Activated gamma-delta T cell (primary cell): ENCODE results near the gene PRKCG.

Experiments
- DNase-seq: peaks from one replicate; lab custom pipeline; 2025; lab: John Stamatoyannopoulos, UW

Gene PRKCG

GRCh38 chr19:53898636-53899341 lies 16.8 kb downstream of the PRKCG start:
- DNase-seq = no peak

DNA sequence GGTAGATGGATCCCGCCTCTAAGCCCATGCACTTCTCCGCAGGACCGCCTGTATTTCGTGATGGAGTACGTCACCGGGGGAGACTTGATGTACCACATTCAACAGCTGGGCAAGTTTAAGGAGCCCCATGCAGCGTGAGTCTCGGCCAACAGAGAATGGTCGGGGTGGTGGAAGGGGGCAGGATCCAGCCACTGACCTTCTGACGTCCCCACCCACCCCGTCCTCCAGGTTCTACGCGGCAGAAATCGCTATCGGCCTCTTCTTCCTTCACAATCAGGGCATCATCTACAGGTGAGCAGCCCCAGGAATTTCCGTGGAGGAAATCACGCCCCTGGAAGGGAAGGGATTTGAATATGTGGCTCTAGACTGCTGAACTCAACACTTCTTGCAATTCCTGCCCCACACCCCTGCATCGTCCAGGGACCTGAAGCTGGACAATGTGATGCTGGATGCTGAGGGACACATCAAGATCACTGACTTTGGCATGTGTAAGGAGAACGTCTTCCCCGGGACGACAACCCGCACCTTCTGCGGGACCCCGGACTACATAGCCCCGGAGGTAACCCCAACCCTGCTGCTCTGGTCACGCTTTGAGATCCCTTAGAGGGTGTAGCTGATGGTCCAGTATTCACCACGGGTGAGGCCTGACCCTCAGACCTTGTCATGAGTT lies 18.3 kb downstream of the PRKCG start:
- DNase-seq = no peak

GRCh38 chr19:53903055-53903680 lies 21.2 kb downstream of the PRKCG start:
- DNase-seq = no peak

DNA sequence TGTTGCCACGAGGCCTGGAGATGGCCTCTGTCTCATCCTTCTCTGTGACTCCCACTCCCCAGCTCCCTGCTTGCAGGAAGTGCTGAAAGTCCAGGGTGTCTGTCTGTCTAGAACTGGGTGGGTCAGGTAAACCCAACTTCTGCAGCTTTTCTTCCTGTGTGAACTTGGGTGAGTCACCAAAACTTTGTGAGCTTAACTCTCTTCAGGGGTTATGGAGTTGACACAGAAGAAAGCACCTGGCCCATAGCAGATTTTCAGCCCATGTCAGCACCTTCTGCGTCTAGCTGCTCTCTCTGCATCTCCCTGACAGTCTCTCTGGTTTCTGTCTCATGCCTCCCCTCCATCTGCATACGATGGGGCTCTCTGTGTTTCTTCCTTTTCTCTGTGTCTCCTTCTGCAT lies 22.9 kb downstream of the PRKCG start:
- DNase-seq = no peak

DNA sequence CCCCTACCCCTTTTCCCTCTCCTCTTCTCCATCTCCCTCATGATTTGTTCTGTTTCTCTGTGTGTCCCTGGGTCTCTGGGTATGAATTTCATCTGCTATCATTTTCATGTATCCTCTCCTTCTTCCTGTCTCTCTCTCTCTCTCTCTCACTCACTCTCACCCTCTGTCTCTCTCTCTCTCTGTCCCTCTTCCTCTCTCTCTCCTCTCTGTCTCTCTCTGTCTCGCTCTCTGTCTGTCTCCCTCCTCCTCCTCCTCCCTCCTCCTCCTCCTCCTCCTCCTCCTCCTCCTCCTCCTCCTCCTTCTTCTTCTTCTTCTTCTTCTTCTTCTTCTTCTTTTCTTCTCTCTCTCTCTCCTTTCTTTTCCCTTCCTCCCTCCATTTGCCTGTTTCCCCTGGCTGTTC lies 23.8 kb downstream of the PRKCG start:
- no peak for DNase-seq

- DNase-seq = no peak
Measured at GRCh38 chr19:53906211-53907192, 24.5 kb downstream of the PRKCG start.

DNA sequence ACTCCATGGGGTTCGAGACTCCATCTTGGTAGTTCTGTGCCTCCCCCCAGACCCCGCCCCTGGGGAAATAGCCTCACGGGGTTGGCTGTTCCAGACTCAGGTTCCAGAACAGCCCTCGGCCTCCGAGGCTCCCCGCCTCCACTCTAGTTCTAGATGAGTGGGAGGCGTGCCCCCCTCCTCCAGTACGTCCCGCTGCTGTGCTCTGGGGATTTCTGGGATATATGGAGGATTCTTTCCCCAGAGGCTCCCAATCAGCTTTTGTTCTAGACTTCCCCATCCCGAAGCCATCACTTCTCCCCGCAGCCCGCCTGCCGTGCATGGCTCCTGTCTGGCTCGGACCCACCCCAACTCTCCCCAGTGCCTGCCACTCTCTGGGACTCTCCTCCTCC lies 25.2 kb downstream of the PRKCG start:
- no peak for DNase-seq

GRCh38 chr19:53907690-53908089 lies 25.7 kb downstream of the PRKCG start:
- DNase-seq = no peak

DNA sequence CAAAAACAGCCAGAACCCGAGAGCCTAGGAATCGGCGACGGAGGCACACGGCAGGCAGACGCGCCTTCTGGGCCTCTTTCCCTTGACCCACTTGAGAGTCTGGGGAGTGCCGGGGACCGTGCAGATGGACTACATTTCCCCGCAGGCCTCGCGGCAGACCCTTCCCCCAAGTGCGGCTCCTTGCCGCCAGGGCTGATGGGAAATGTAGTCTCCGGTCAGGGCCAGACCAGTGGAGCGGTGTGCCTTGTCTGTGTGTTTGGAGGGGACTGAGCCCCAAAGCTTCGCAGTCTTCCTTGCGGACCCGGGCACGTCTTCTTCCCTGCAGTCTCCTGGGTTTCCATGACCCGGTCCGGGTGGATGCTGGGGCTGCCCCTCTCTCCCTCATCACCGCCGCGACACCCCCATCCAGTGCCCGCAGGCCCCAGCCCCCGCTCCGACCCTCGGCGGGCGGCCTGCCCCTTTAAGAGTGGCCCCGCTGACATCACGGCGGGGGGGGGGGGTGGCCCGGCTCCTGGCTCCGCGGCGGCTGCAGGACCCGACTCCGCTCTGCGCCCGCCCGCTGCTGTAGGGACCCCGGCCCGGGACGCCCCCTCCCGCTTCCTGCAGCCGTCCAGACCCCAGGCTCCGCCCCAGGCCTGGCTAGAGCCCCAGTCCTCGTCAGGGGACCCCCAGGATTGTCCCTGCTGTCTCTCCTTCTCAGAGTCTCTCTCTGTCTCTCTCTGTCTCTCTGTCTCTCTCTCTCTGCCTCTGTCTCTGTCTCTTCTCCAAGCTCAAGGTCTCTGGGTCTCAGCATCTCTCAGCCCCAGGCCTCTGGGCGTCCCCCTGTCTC lies 26.3 kb downstream of the PRKCG start:
- DNase-seq = no peak

DNA sequence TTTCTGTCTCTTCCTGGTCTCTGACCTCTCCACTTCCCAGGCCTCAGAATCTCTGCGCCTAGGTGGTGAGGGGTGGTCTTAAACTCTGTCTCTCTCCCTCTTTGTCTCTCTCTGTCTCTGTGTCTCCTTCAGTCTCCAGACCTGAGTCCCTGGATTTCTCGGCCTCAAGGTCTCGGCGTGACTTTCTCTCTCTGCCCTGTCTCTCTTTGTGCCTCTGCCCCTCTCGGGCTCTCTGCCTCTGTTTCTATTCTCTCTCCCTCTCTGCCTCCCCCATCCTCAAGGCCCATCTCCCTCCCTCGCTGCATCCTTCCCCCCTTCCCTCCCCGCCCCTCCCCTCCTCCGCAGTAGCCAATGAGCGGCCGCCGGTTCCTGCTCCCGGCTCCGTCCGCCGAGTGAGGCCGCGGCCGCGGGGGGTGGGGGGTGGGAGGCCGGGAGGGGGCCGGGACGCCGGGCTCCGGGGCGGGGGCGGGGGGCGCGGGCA lies 27.0 kb downstream of the PRKCG start, which contains the start of gene CACNG7:
CACNG7 (plus strand) TSS at position 344 of the 481 bp plus-strand sequence. CDS start 3,554 bp downstream, outside the sequence.
- DNase-seq = no peak

DNA sequence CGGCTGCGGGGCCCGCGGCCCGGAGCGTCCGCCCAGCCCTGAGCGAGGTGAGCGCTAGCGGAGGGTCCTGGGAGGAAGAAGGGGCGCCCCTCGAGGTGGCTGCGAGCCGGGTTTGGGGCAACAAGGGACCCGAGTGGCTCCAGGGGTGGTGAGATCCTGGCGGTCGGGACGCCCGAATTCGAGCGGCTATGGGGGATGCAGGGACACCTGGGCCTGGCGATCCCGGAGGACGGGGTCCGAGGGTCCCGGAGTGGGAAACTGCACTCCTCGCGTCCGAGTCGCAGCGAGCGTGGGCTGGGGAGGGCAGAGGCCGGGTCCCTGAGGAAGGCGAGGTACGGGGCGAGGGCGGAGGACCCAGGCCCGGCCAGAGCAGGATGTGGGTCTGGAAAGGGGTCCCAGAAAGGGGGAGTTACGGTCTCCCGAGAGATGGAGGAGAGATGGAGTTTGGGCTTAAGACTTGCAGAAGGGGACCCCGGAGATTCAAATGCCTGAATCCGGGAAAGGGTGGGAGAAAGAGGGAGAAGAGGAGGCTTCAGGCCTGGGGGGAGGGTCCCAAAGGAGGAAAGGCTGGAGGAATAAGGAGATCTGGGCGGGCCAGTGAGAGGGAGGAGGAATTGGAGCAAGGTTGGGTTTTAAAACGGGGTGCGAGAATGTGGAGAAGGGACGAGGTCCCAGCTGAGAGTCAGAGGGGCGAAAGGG lies 27.6 kb downstream of the PRKCG start:
- no peak for DNase-seq

GRCh38 chr19:53910170-53910518 lies 28.1 kb downstream of the PRKCG start:
- no peak for DNase-seq

DNA sequence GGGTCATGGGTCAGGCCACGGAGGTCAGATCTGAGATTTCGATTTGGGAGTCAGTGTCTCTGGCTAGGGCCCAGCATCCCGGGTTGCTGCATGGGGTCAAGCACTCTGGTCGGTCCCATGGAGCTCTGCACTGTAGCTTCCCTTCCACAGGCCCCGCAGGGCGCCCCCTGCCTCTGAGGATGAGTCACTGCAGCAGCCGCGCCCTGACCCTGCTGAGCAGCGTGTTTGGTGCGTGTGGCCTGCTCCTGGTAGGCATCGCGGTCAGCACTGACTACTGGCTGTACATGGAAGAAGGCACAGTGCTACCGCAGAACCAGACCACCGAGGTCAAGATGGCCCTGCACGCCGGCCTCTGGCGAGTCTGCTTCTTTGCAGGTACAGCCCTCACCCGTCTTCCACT lies 30.7 kb downstream of the PRKCG start:
- DNase-seq = no peak

DNA sequence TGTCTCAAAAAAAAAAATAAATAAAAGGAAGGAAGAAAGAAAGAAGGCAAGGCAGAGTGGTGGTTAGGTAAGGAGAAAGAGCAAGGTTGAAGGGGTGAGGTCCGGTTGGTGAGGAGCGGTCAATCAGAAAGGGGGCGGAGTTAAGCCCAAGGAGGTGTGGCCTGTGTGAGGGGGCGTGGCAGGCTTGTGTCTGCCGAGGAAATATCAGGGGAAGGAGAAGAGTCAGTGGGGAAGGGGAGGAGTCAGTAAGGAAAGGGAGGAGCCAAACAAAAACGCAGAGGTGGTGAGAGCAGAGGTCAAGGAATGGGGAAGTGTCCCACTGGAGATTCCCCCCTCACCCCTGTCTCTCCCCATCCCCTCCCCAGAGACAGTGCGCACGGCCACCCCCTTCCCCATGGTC lies 33.0 kb downstream of the PRKCG start:
- no peak for DNase-seq

- no peak for DNase-seq
Measured at GRCh38 chr19:53916004-53916403, 34.0 kb downstream of the PRKCG start.

DNA sequence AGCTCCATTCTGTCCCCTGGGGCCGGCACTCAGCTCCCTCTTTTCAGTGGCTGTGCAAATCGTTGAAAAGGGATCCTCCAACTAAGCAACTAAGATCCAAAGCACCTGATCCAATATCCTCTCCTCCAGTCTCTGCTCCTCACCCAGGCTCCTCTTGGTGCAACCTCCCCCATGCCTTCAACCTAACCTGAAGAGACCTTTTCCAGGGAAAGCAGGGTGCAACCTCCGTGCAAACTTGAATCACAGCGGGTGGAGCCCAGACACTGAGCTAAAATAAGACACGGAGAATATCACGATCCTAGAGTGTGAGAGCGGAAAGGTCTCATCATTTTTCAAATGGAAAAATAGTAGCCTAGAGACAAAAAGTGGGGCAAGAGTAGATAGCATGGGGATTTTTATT lies 35.4 kb downstream of the PRKCG start:
- no peak for DNase-seq

DNA sequence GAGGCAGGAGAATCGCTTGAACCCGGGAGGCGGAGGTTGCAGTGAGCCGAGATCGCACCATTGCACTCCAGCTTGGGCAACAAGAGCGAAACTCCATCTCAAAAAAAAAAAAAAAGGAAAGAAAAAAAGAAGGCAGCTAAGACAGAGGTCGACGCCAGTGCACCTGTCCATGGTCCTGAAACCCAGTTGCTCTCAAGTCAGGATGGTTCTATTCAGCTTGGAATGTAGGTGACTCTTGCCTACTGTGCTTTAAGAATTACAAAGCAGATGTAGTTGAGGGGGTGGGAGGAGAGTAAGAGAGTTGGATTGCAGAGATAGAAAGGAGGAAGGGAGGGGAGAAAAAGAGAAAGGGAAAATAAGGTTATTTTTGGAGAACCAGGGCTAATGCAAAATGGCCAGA lies 45.7 kb downstream of the PRKCG start:
- DNase-seq = no peak

GRCh38 chr19:53936029-53936428 lies 54.0 kb downstream of the PRKCG start:
- no peak for DNase-seq

DNA sequence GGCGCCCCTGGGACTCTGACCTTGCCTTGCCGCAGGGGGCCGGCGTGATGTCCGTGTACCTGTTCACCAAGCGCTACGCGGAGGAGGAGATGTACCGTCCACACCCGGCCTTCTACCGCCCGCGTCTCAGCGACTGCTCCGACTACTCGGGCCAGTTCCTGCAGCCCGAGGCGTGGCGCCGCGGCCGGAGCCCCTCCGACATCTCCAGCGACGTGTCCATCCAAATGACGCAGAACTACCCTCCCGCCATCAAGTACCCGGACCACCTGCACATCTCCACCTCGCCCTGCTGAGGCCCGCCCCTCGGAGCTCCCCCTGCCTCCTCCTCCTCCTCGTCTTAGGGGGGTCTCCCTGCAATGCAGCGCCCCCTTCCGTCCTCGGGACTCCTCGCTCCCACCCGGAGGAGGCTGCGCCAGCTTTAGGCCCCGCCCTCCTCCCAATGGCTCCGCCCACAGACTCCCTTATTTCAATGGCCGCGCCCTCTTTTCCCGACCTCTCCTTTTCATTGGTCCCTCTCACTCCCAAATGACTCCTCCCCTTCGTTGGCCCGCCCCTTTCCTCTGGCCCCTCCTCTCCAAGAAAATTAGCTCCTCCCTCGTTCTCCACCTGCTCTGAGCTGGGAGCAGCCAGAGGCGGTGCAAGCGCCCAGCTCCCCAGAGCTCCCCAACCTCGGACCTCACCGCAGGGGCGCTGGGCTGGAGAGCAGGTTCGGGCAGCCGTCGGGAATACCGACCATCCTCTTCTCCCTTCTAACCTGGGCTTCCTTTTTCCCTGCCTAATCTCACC lies 60.2 kb downstream of the PRKCG start:
- DNase-seq = no peak

DNA sequence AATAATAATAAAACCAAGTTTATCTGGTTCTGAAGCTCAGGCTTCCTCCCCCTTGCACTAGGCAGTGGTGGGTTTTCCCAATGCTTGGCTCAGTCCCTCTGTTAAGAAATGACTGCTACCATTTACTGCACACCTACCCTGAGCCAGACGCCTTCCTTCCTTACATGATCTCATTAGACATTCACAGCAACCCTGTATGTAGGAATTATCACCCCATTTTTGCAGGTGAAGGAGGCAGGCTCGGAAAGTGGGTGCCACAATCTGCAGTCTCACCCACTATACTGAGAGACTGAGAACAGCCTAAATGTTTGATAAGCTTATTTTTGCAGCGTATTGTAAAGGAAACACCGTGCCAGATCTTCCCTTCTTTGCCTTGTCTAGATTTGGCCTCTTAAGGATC lies 62.4 kb downstream of the PRKCG start:
- no peak for DNase-seq
